ENCODE results near the gene NAA10. TPM values are rescaled to one million over a fixed set of nuclear protein-coding genes. Genes with fewer than 3 reads are reported as not detected.

Gene NAA10
- total and polyA plus RNA-seq, 2 of the 13 experiments (the other 11 are each of a cell fraction or from before 2014, with no cell fraction given) = 49.2 to 51.7 TPM

GRCh38 chrX:153900831-153901752 is 33.7 kb downstream of the NAA10 start:
- no peak for DNase-seq (ENCODE audit: low spot score)
- no peak for TF ChIP-seq SKI (IDR thresholded peaks at IDR 0.05; ENCODE audit: partially characterized antibody)
- no peak for TF ChIP-seq MIXL1 (CRISPR knock-in tag; IDR thresholded peaks at IDR 0.05)
- TF ChIP-seq SCMH1 (CRISPR knock-in tag; IDR thresholded peaks at IDR 0.05; ENCODE audit: borderline replicate concordance) = no peak
- TF ChIP-seq, protein P1, sequence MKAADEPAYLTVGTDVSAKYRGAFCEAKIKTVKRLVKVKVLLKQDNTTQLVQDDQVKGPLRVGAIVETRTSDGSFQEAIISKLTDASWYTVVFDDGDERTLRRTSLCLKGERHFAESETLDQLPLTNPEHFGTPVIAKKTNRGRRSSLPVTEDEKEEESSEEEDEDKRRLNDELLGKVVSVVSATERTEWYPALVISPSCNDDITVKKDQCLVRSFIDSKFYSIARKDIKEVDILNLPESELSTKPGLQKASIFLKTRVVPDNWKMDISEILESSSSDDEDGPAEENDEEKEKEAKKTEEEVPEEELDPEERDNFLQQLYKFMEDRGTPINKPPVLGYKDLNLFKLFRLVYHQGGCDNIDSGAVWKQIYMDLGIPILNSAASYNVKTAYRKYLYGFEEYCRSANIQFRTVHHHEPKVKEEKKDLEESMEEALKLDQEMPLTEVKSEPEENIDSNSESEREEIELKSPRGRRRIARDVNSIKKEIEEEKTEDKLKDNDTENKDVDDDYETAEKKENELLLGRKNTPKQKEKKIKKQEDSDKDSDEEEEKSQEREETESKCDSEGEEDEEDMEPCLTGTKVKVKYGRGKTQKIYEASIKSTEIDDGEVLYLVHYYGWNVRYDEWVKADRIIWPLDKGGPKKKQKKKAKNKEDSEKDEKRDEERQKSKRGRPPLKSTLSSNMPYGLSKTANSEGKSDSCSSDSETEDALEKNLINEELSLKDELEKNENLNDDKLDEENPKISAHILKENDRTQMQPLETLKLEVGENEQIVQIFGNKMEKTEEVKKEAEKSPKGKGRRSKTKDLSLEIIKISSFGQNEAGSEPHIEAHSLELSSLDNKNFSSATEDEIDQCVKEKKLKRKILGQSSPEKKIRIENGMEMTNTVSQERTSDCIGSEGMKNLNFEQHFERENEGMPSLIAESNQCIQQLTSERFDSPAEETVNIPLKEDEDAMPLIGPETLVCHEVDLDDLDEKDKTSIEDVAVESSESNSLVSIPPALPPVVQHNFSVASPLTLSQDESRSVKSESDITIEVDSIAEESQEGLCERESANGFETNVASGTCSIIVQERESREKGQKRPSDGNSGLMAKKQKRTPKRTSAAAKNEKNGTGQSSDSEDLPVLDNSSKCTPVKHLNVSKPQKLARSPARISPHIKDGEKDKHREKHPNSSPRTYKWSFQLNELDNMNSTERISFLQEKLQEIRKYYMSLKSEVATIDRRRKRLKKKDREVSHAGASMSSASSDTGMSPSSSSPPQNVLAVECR (CRISPR knock-in tag; IDR thresholded peaks at IDR 0.05; ENCODE audit: borderline replicate concordance) = no peak
- TF ChIP-seq ZNF30 (CRISPR knock-in tag; IDR thresholded peaks at IDR 0.05) = no peak
- TF ChIP-seq, protein P2, sequence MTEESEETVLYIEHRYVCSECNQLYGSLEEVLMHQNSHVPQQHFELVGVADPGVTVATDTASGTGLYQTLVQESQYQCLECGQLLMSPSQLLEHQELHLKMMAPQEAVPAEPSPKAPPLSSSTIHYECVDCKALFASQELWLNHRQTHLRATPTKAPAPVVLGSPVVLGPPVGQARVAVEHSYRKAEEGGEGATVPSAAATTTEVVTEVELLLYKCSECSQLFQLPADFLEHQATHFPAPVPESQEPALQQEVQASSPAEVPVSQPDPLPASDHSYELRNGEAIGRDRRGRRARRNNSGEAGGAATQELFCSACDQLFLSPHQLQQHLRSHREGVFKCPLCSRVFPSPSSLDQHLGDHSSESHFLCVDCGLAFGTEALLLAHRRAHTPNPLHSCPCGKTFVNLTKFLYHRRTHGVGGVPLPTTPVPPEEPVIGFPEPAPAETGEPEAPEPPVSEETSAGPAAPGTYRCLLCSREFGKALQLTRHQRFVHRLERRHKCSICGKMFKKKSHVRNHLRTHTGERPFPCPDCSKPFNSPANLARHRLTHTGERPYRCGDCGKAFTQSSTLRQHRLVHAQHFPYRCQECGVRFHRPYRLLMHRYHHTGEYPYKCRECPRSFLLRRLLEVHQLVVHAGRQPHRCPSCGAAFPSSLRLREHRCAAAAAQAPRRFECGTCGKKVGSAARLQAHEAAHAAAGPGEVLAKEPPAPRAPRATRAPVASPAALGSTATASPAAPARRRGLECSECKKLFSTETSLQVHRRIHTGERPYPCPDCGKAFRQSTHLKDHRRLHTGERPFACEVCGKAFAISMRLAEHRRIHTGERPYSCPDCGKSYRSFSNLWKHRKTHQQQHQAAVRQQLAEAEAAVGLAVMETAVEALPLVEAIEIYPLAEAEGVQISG (CRISPR knock-in tag; IDR thresholded peaks at IDR 0.05) = no peak
- TF ChIP-seq ARNT2 (CRISPR knock-in tag; IDR thresholded peaks at IDR 0.05; ENCODE audit: low read depth) = no peak
- TF ChIP-seq ETV5 (CRISPR knock-in tag; IDR thresholded peaks at IDR 0.05; ENCODE audit: borderline replicate concordance) = no peak
- no peak for TF ChIP-seq ZNF747 (CRISPR knock-in tag; IDR thresholded peaks at IDR 0.05; ENCODE audit: borderline replicate concordance)
- TF ChIP-seq ZSCAN31 (CRISPR knock-in tag; IDR thresholded peaks at IDR 0.05; ENCODE audit: low read depth) = no peak
- TF ChIP-seq IRX3 (CRISPR knock-in tag; IDR thresholded peaks at IDR 0.05; ENCODE audit: borderline replicate concordance, low read depth) = no peak
- TF ChIP-seq KMT2B (CRISPR knock-in tag; IDR thresholded peaks at IDR 0.05) = no peak
- TF ChIP-seq SNAI1 (CRISPR knock-in tag; IDR thresholded peaks at IDR 0.05; ENCODE audit: borderline replicate concordance) = no peak
- TF ChIP-seq ZNF782 (CRISPR knock-in tag; IDR thresholded peaks at IDR 0.05; ENCODE audit: borderline replicate concordance) = no peak

More at GRCh38 chrX:153900831-153901752, 33.7 kb downstream of the NAA10 start:
- Histone ChIP-seq H3K4me3 (replicated peaks in 1 of 3; ENCODE audit: insufficient read depth in 1 of 3, low read depth in 2 of 3, low read length in 3 of 3) (no peak overlapping the region), H3K27me3 (ENCODE audit: control insufficient read depth in 1 of 2, insufficient read depth in 2 of 2, low read length in 2 of 2) (peaks cover 3 to 9% of the 10 kb centered on the region in 2 experiments; a peak in 2 of 5 replicates), H3K9ac (ENCODE audit: insufficient read depth, low read depth, low read length) (no peak overlapping the region), H3K4me1 (ENCODE audit: insufficient read depth, low read length) (no peaks in the 10 kb centered on the region), H3K4me2 (ENCODE audit: low read depth, low read length) (no peak overlapping the region), H3K27ac (ENCODE audit: extremely low read length, insufficient read depth, low read length) (no peak overlapping the region), H3K36me3 (replicated peaks in 1 of 2; ENCODE audit: control insufficient read depth in 1 of 2, insufficient read depth in 2 of 2, low read length in 2 of 2) (no peaks in the 10 kb centered on the region), H2AFZ (ENCODE audit: low read length) (no peak overlapping the region), H3K9me3 (ENCODE audit: low read length) (no peaks in the 10 kb centered on the region), H4K20me1 (ENCODE audit: insufficient read depth, low read length) (no peaks in the 10 kb centered on the region), H3K79me2 (ENCODE audit: insufficient read depth, low read length) (no peaks in the 10 kb centered on the region)
- FAIRE-seq (no peak), ATAC-seq (no peak)
- in situ Hi-C loops (cut with HindIII; ENCODE audit: extremely low pct_ligation_motif_present, low pct_unique_long_range_greater_than_20kb) = no loop called here
- 21% methylated on average over 21 of the region's 26 CpGs for WGBS (ENCODE audit: low lambda C conversion rate)
- CTCF ChIA-PET (ENCODE audit: low intra/inter-chr PET ratio, low total read pairs) = no interaction called here
- no TSS peak for BruUV-seq (replicated peaks)
- POLR2A ChIA-PET = no interaction called here
- intact Hi-C loops (cut with micrococcal nuclease; ENCODE audit: unreplicated experiment) = no loop called here
